HepG2 (cell line): Measurements from ENCODE around the gene ADGRL3. TPM values are rescaled to one million over a fixed set of nuclear protein-coding genes. Genes with fewer than 3 reads are reported as not detected.

Experiments
- ATAC-seq: fragments of 200-7000 bp; cut with Tn5 transposase; 3 replicates; pipeline ENCODE4 v1.9.1; 2020; ENCODE audit warnings: mild to moderate bottlenecking, moderate library complexity
- BruUV-seq: library from RNA; stranded (reverse); fragments of 400-500 nt; replicated peaks from 2 replicates; lab custom pipeline; 2021; lab: Mats Ljungman, UMichigan
- CTCF ChIA-PET: fragments of 300-600 bp; formaldehyde crosslinking; extraction: SDS; loops from one replicate; lab custom pipeline; 2021; ENCODE audit warnings: low total read pairs, inconsistent platforms, low intra/inter-chr PET ratio; lab: Yijun Ruan, JAX
- POLR2A ChIA-PET: fragments of 350-600 bp; sonication (Branson Sonifier 250); formaldehyde crosslinking; loops from one replicate; lab custom pipeline; 2020; ENCODE audit warnings: antibody characterized with exemption, inconsistent platforms; lab: Yijun Ruan, JAX
- DNase-seq: peaks from one replicate; pipeline ENCODE4 v3.0.0-alpha.2; 2015; ENCODE audit warnings: low spot score
- FAIRE-seq: peaks from 3 replicates; lab custom pipeline; 2011; peaks lifted over from hg19 to GRCh38; lab: Jason Lieb, UNC
- H2AFZ ChIP-seq: one replicate; pipeline ENCODE4 v1.6.1; 2011; ENCODE audit warnings: low read length, inconsistent platforms
- H3K27ac ChIP-seq: fragments of 300-600 bp; 3 replicates; pipeline ENCODE4 v1.8.0; 2011; ENCODE audit warnings: mixed run types, mild to moderate bottlenecking, mixed read lengths, low read length, inconsistent platforms; ENCODE audit not compliant: insufficient read depth; ENCODE audit errors: extremely low read length
- H3K27me3 ChIP-seq, 2 experiments: fragments of 200-600 bp in 1 of 2; 2 replicates in 1 of 2; 3 replicates in 1 of 2; pipeline versions ENCODE4 v1.6.0 to v1.8.0; 2011; ENCODE audit warnings: low read length in 2 of 2, mild to moderate bottlenecking in 2 of 2, moderate library complexity in 2 of 2, inconsistent platforms in 1 of 2; ENCODE audit not compliant: insufficient read depth in 2 of 2, control insufficient read depth in 1 of 2
- H3K36me3 ChIP-seq, 2 experiments: fragments of 200-600 bp in 1 of 2; replicated peaks in 1 of 2; 2 replicates in 1 of 2; 3 replicates in 1 of 2; pipeline versions ENCODE4 v1.5.1 to v1.8.0; 2011; ENCODE audit warnings: low read length in 2 of 2, inconsistent platforms in 1 of 2; ENCODE audit not compliant: insufficient read depth in 2 of 2, control insufficient read depth in 1 of 2
- H3K4me1 ChIP-seq: 2 replicates; pipeline ENCODE4 v1.5.1; 2012; ENCODE audit warnings: low read length, inconsistent platforms; ENCODE audit not compliant: insufficient read depth
- H3K4me2 ChIP-seq: 2 replicates; pipeline ENCODE4 v1.6.0; 2011; ENCODE audit warnings: low read depth, low read length, inconsistent platforms
- H3K4me3 ChIP-seq, 3 experiments: fragments of 200-600 bp in 1 of 3; sonication (generic), shearing (Covaris generic) in 1 of 3; replicated peaks in 1 of 3; 2 replicates each; pipeline ENCODE4 v1.5.1; 2011 to 2016; ENCODE audit warnings: low read length in 3 of 3, inconsistent platforms in 2 of 3, low read depth in 2 of 3, mild to moderate bottlenecking in 2 of 3, control low read depth in 1 of 3, mixed read lengths in 1 of 3; ENCODE audit not compliant: insufficient read depth in 1 of 3
- H3K79me2 ChIP-seq: one replicate; pipeline ENCODE4 v1.6.1; 2011; ENCODE audit warnings: low read length, inconsistent platforms; ENCODE audit not compliant: insufficient read depth
- H3K9ac ChIP-seq: 2 replicates; pipeline ENCODE4 v1.6.0; 2011; ENCODE audit warnings: mild to moderate bottlenecking, low read depth, low read length, inconsistent platforms; ENCODE audit not compliant: insufficient read depth
- H3K9me3 ChIP-seq: 2 replicates; pipeline ENCODE4 v1.5.1; 2012; ENCODE audit warnings: mild to moderate bottlenecking, low read length
- H4K20me1 ChIP-seq: 2 replicates; pipeline ENCODE4 v1.6.0; 2011; ENCODE audit warnings: inconsistent platforms, mild to moderate bottlenecking, low read length, moderate library complexity; ENCODE audit not compliant: insufficient read depth
- ESRRA ChIP-seq: sonication (generic); formaldehyde crosslinking; IDR thresholded peaks from 2 replicates; pipeline ENCODE4 v1.5.1; 2020; ENCODE audit warnings: mild to moderate bottlenecking, low read depth, missing genetic modification reagents
- NR1H2 ChIP-seq: sonication (generic); formaldehyde crosslinking; IDR thresholded peaks from 2 replicates; pipeline ENCODE4 v1.8.1; 2022; ENCODE audit warnings: low read depth, missing genetic modification reagents, borderline replicate concordance
- ONECUT2 ChIP-seq: sonication (generic); formaldehyde crosslinking; IDR thresholded peaks from 2 replicates; pipeline ENCODE4 v1.4.0; 2020; ENCODE audit warnings: missing genetic modification reagents
- PAF1 ChIP-seq: IDR thresholded peaks from 2 replicates; pipeline ENCODE4 v1.6.1; 2016; ENCODE audit warnings: missing genetic modification reagents, missing compliant biosample characterization
- PRPF4 ChIP-seq: fragments of 200-400 bp; formaldehyde crosslinking; IDR thresholded peaks from 2 replicates; pipeline ENCODE4 v1.6.1; 2016; ENCODE audit warnings: low read length, low read depth; ENCODE audit not compliant: poor library complexity, severe bottlenecking
- RBAK ChIP-seq: sonication (generic); formaldehyde crosslinking; IDR thresholded peaks from 2 replicates; pipeline ENCODE4 v1.5.1; 2020; ENCODE audit warnings: mild to moderate bottlenecking, missing genetic modification reagents
- SETDB1 ChIP-seq: sonication (generic); formaldehyde crosslinking; IDR thresholded peaks from 2 replicates; pipeline ENCODE4 v1.5.1; 2020; ENCODE audit warnings: missing genetic modification reagents, mild to moderate bottlenecking, borderline replicate concordance
- SNAI1 ChIP-seq: sonication (generic); formaldehyde crosslinking; IDR thresholded peaks from 2 replicates; pipeline ENCODE4 v1.5.0; 2020; ENCODE audit warnings: mild to moderate bottlenecking, missing genetic modification reagents, borderline replicate concordance
- SUZ12 ChIP-seq: fragments of 150-350 bp; IDR thresholded peaks from 2 replicates; pipeline ENCODE4 v1.6.1; 2014; ENCODE audit warnings: low read depth, low read length
- TMF1 ChIP-seq: sonication (generic); formaldehyde crosslinking; IDR thresholded peaks from 2 replicates; pipeline ENCODE4 v1.8.1; 2022; ENCODE audit warnings: low read depth, missing genetic modification reagents
- ZNF124 ChIP-seq: sonication (generic); formaldehyde crosslinking; IDR thresholded peaks from 2 replicates; pipeline ENCODE4 v1.4.0; 2020; ENCODE audit warnings: missing genetic modification reagents
- ZNF205 ChIP-seq: IDR thresholded peaks from 2 replicates; pipeline ENCODE4 v1.6.1; 2018; ENCODE audit warnings: missing biosample characterization, missing genetic modification reagents
- ZNF333 ChIP-seq: sonication (generic); formaldehyde crosslinking; IDR thresholded peaks from 2 replicates; pipeline ENCODE4 v1.4.0; 2020; ENCODE audit warnings: mild to moderate bottlenecking, missing genetic modification reagents, borderline replicate concordance
- ZNF839 ChIP-seq: sonication (generic); formaldehyde crosslinking; IDR thresholded peaks from 2 replicates; pipeline ENCODE4 v1.4.0; 2020; ENCODE audit warnings: missing genetic modification reagents, mild to moderate bottlenecking, borderline replicate concordance
- in situ Hi-C: cut with HindIII; loops from 2 replicates; pipeline ENCODE4 v1.10.0; 2017; ENCODE audit warnings: low pct_unique_long_range_greater_than_20kb; ENCODE audit not compliant: extremely low pct_ligation_motif_present
- intact Hi-C: fragments of 100-400 bp; cut with micrococcal nuclease; formaldehyde crosslinking; loops from one replicate; pipeline ENCODE4 v1.10.0; 2022; ENCODE audit not compliant: unreplicated experiment
- polyA plus RNA-seq, 8 experiments: library from polyadenylated mRNA; depleted of rRNA in 3 of 8; stranded (reverse) in 7 of 8; unstranded in 1 of 8; fragments of >200 nt; fragmentation: Illumina TruSeq in 4 of 8; extraction: Trizol in 4 of 8; gene quantifications; 2 replicates each; pipeline versions ENCODE4 v1.2.1 to v1.2.3, GENCODE V29; 2011 to 2016; ENCODE audit warnings: low read depth in 4 of 8, missing spikeins in 1 of 8, mixed read lengths in 1 of 8; ENCODE audit not compliant: insufficient read depth in 1 of 8
- total RNA-seq, 5 experiments: library from RNA; depleted of rRNA; stranded (reverse); fragments of >200 nt; fragmentation: Illumina TruSeq; extraction: Trizol; gene quantifications; 2 replicates each; pipeline ENCODE4 v1.2.3, GENCODE V29; 2016; ENCODE audit warnings: low read depth in 1 of 5
- TF ChIP-seq, protein P1 (sequence below): IDR thresholded peaks from 2 replicates; pipeline ENCODE4 v1.6.1; 2018; ENCODE audit warnings: missing genetic modification reagents
- TF ChIP-seq, protein P2 (sequence below): sonication (generic); formaldehyde crosslinking; IDR thresholded peaks from 2 replicates; pipeline ENCODE4 v1.9.0; 2021; ENCODE audit warnings: mild to moderate bottlenecking, missing genetic modification reagents

ADGRL3 gene
- total and polyA plus RNA-seq, 2 of the 13 experiments (the other 11 are each of a cell fraction or from before 2014, with no cell fraction given) = 0.04 to 0.05 TPM

DNA sequence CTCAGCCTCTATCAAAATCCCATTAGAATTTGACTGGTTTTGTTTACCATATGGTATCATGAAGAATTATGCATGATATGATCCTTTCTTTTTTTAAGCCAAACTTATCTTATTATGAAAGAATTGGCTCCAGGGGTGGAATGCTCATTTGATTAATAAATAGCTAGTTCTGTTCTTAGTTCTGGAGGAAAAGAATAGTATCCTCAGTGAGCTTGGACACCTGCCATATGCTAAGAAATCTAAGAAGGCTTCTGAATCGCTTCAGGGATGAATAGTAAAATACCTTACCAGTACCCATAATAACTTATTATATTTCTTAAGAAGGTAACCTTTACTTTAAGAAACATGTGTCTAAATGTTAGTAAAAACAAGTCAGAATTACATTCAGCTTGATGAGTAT, 803.6 kb downstream of the ADGRL3 start (continued):
- TF ChIP-seq ESRRA = no peak
- TF ChIP-seq ZNF124 (CRISPR knock-in tag) = no peak
- TF ChIP-seq SUZ12 = no peak
- no peak for TF ChIP-seq SETDB1
- TF ChIP-seq, all 625 proteins: peak for 0

DNA sequence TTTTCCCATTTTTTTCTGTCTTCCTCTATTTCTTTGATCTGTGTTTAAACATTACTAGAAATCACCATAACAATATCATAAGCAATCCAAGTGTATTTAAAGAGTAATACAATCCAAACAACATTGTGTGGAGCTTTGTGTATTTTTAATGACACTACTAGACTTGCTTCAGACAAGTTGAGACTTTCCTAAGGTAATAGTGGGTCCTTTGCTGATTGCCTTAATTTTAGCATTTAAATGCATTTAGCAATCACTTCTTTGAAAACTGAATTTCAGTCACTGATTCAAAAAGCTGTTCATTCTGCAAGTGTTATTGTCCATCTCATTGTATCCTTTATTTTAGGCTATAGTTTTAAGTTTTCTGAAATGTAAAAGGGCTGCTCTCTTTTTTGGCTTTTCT, 804.8 kb downstream of the ADGRL3 start:
- ChIA-PET CTCF (no interaction called here), POLR2A (no interaction called here)
- H3K9ac ChIP-seq = no peak overlapping the region
- H3K4me3 ChIP-seq = no peak overlapping the region
- no peaks in the 10 kb centered on the region for H3K36me3 ChIP-seq
- FAIRE-seq = no peak
- H3K9me3 ChIP-seq = no peaks in the 10 kb centered on the region
- no peak overlapping the region for H2AFZ ChIP-seq
- in situ Hi-C loops (no loop called here), intact Hi-C loops (no loop called here)
- no peaks in the 10 kb centered on the region for H3K4me1 ChIP-seq
- BruUV-seq = no TSS peak
- no peak for ATAC-seq
- H3K27me3 ChIP-seq = no peaks in the 10 kb centered on the region
- no peak for DNase-seq
- H3K79me2 ChIP-seq = no peaks in the 10 kb centered on the region
- H3K27ac ChIP-seq = no peak overlapping the region
- no peaks in the 10 kb centered on the region for H4K20me1 ChIP-seq
- no peak overlapping the region for H3K4me2 ChIP-seq
- TF ChIP-seq NR1H2 (CRISPR knock-in tag) (no peak), ONECUT2 (CRISPR knock-in tag) (no peak), SNAI1 (CRISPR knock-in tag) (no peak), TMF1 (CRISPR knock-in tag) (no peak), RBAK (CRISPR knock-in tag) (no peak), ZNF333 (CRISPR knock-in tag) (no peak), PAF1 (CRISPR knock-in tag) (no peak), PRPF4 (no peak), ZNF205 (CRISPR knock-in tag) (no peak), ZNF839 (CRISPR knock-in tag) (no peak)
- TF ChIP-seq, protein P1, sequence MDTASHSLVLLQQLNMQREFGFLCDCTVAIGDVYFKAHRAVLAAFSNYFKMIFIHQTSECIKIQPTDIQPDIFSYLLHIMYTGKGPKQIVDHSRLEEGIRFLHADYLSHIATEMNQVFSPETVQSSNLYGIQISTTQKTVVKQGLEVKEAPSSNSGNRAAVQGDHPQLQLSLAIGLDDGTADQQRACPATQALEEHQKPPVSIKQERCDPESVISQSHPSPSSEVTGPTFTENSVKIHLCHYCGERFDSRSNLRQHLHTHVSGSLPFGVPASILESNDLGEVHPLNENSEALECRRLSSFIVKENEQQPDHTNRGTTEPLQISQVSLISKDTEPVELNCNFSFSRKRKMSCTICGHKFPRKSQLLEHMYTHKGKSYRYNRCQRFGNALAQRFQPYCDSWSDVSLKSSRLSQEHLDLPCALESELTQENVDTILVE (CRISPR knock-in tag) = no peak
- TF ChIP-seq, protein P2, sequence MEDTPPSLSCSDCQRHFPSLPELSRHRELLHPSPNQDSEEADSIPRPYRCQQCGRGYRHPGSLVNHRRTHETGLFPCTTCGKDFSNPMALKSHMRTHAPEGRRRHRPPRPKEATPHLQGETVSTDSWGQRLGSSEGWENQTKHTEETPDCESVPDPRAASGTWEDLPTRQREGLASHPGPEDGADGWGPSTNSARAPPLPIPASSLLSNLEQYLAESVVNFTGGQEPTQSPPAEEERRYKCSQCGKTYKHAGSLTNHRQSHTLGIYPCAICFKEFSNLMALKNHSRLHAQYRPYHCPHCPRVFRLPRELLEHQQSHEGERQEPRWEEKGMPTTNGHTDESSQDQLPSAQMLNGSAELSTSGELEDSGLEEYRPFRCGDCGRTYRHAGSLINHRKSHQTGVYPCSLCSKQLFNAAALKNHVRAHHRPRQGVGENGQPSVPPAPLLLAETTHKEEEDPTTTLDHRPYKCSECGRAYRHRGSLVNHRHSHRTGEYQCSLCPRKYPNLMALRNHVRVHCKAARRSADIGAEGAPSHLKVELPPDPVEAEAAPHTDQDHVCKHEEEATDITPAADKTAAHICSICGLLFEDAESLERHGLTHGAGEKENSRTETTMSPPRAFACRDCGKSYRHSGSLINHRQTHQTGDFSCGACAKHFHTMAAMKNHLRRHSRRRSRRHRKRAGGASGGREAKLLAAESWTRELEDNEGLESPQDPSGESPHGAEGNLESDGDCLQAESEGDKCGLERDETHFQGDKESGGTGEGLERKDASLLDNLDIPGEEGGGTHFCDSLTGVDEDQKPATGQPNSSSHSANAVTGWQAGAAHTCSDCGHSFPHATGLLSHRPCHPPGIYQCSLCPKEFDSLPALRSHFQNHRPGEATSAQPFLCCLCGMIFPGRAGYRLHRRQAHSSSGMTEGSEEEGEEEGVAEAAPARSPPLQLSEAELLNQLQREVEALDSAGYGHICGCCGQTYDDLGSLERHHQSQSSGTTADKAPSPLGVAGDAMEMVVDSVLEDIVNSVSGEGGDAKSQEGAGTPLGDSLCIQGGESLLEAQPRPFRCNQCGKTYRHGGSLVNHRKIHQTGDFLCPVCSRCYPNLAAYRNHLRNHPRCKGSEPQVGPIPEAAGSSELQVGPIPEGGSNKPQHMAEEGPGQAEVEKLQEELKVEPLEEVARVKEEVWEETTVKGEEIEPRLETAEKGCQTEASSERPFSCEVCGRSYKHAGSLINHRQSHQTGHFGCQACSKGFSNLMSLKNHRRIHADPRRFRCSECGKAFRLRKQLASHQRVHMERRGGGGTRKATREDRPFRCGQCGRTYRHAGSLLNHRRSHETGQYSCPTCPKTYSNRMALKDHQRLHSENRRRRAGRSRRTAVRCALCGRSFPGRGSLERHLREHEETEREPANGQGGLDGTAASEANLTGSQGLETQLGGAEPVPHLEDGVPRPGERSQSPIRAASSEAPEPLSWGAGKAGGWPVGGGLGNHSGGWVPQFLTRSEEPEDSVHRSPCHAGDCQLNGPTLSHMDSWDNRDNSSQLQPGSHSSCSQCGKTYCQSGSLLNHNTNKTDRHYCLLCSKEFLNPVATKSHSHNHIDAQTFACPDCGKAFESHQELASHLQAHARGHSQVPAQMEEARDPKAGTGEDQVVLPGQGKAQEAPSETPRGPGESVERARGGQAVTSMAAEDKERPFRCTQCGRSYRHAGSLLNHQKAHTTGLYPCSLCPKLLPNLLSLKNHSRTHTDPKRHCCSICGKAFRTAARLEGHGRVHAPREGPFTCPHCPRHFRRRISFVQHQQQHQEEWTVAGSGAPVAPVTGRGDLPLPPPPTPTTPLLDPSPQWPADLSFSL (CRISPR knock-in tag) = no peak
